Panc1 (cell line): ENCODE data around the gene IFNL3. TPM values are rescaled to one million over a fixed set of nuclear protein-coding genes. Genes with fewer than 3 reads are reported as not detected.

Experiments
- ATAC-seq: fragments of 200-7000 bp; cut with Tn5 transposase; 2 replicates; pipeline ENCODE4 v1.9.1; 2020; ENCODE audit warnings: mild to moderate bottlenecking, moderate library complexity
- BruUV-seq: library from RNA; stranded (reverse); fragments of 400-500 nt; replicated peaks from 2 replicates; lab custom pipeline; 2021; lab: Mats Ljungman, UMichigan
- CTCF ChIA-PET: fragments of 300-600 bp; sonication (Branson Sonifier 250); formaldehyde crosslinking; loops from one replicate; lab custom pipeline; 2022; ENCODE audit warnings: antibody characterized with exemption; lab: Charles Lee
- POLR2A ChIA-PET: fragments of 300-600 bp; sonication (Branson Sonifier 250); formaldehyde crosslinking; loops from one replicate; lab custom pipeline; 2022; ENCODE audit warnings: antibody characterized with exemption; lab: Charles Lee
- DNase-seq: peaks from one replicate; pipeline ENCODE4 v3.0.0-alpha.2; 2010; ENCODE audit warnings: low read depth, low spot score
- H3K27ac ChIP-seq: 2 replicates; pipeline ENCODE4 v1.5.1; 2011; ENCODE audit warnings: mild to moderate bottlenecking, low read length, inconsistent platforms
- H3K27me3 ChIP-seq: fragments of 200-500 bp; sonication (Bioruptor generic); 2 replicates; pipeline ENCODE4 v1.6.0; 2014; ENCODE audit warnings: low read length, inconsistent platforms; ENCODE audit not compliant: control insufficient read depth, insufficient read depth
- H3K36me3 ChIP-seq: fragments of 200-500 bp; sonication (Bioruptor generic); 2 replicates; pipeline ENCODE4 v1.5.1; 2014; ENCODE audit warnings: inconsistent platforms, mild to moderate bottlenecking, low read length, moderate library complexity; ENCODE audit not compliant: control insufficient read depth, insufficient read depth
- H3K4me1 ChIP-seq: 2 replicates; pipeline ENCODE4 v1.5.1; 2011; ENCODE audit warnings: inconsistent platforms, mild to moderate bottlenecking, low read length, moderate library complexity; ENCODE audit not compliant: control insufficient read depth, insufficient read depth
- H3K4me3 ChIP-seq, 2 experiments: 2 replicates each; pipeline ENCODE4 v1.5.1; 2011 to 2012; ENCODE audit warnings: low read depth in 2 of 2, low read length in 2 of 2, mild to moderate bottlenecking in 2 of 2, inconsistent platforms in 1 of 2, moderate library complexity in 1 of 2
- H3K9me3 ChIP-seq: fragments of 200-500 bp; sonication (Bioruptor generic); 2 replicates; pipeline ENCODE4 v1.5.1; 2014; ENCODE audit warnings: low read depth, mild to moderate bottlenecking, inconsistent platforms, low read length, moderate library complexity; ENCODE audit not compliant: control insufficient read depth, insufficient read depth
- POLR2AphosphoS5 ChIP-seq: IDR thresholded peaks from 2 replicates; pipeline ENCODE4 v1.6.1; 2012; ENCODE audit warnings: mild to moderate bottlenecking, low read depth, low read length, moderate library complexity
- SIN3A ChIP-seq: IDR thresholded peaks from 2 replicates; pipeline ENCODE4 v1.6.1; 2012; ENCODE audit warnings: low read depth, mild to moderate bottlenecking, low read length, moderate library complexity, borderline replicate concordance; ENCODE audit not compliant: insufficient read depth
- TCF7L2 ChIP-seq: IDR thresholded peaks from 2 replicates; pipeline ENCODE4 v1.6.1; 2011; ENCODE audit warnings: mild to moderate bottlenecking, low read depth, low read length, inconsistent platforms
- in situ Hi-C: cut with HindIII; loops from 2 replicates; pipeline ENCODE4 v1.10.0; 2016; ENCODE audit warnings: low sequenced_read_pairs, low pct_unique_long_range_greater_than_20kb
- intact Hi-C: fragments of 100-400 bp; cut with micrococcal nuclease; formaldehyde crosslinking; loops from one replicate; pipeline ENCODE4 v1.10.0; 2022; ENCODE audit not compliant: unreplicated experiment
- total RNA-seq: library from RNA; stranded (reverse); gene quantifications from one replicate; pipeline ENCODE4 v1.2.1, GENCODE V29; 2021; ENCODE audit not compliant: unreplicated experiment
- TF ChIP-seq, protein P1 (sequence below): fragments of 450-650 bp; IDR thresholded peaks from 2 replicates; pipeline ENCODE4 v1.5.1; 2017; ENCODE audit warnings: mild to moderate bottlenecking
- TF ChIP-seq, protein P2 (sequence below), 2 experiments: IDR thresholded peaks; 2 replicates each; pipeline ENCODE4 v1.6.1; 2011 to 2012; ENCODE audit warnings: low read depth in 2 of 2, control low read depth in 1 of 2, low read length in 1 of 2, mild to moderate bottlenecking in 1 of 2, moderate library complexity in 1 of 2; ENCODE audit not compliant: insufficient read depth in 1 of 2

IFNL3 gene
- total RNA-seq, 1 experiment from 2014 or later: not detected

DNA sequence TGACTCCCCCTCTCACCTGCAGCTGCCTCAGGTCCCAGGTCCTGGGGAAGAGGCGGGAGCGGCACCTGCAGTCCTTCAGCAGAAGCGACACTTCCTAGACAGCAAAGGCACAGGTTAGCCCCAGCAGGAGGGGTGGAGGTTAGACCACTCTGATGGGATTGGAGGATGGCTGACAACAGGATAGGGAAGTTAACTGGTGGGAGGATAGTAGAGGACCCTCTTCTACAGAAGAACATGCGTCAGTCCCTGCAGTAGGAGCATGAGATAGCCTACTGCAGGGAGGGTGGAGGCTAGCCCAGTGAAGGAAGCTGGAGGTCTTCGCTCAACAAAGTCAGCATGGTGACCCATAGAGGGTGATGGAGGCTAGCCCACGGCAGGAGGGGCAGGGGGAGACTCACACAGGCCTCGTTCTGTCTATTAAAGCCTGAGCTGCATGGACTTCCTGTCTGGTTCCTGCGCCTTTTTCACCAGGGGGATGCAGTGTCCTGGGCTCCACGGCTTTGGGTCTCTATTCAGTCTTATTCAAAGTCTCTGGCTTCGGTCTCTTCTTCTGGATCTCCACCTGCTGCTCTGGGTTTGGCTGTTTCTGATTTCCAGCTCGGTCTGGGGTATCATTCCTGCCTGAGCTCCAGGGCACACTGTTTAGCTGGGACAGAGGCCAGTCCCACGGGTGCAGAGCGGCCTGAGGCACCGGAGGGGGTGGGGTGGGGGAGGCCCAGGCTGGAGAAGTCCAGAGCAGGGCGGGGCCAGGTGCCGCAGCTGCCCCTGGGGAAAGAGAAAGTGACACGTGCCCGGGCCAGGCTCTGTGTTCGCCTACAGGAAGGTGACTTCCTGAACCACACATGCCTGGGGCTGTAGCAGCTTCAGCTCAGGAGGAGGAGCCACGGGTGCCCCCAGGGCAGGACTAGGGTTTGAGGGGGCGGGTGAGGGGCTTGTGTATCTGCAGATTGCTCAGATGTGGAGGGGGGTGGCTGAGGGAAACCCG lies 7.3 kb downstream of the IFNL3 start:
- Histone ChIP-seq H3K27ac (no peak overlapping the region), H3K9me3 (no peaks in the 10 kb centered on the region), H3K27me3 (no peaks in the 10 kb centered on the region), H3K4me1 (no peaks in the 10 kb centered on the region), H3K4me3 (peak overlapping the region in 1 of 2 experiments; percentile 23; a peak in 2 of 4 replicates), H3K36me3 (no peaks in the 10 kb centered on the region)
- intact Hi-C loops (no loop called here), in situ Hi-C loops (no loop called here)
- POLR2A ChIA-PET: interaction anchor here (0.5 to 0.9 kb wide), 4 partner anchors 24 to 284 kb away, joined by 3 to 10 read pairs (median 4); no protein-coding TSS in a partner anchor
- BruUV-seq: no TSS peak
- TF ChIP-seq POLR2AphosphoS5: no peak
- no peak for TF ChIP-seq TCF7L2
- TF ChIP-seq, protein P1, sequence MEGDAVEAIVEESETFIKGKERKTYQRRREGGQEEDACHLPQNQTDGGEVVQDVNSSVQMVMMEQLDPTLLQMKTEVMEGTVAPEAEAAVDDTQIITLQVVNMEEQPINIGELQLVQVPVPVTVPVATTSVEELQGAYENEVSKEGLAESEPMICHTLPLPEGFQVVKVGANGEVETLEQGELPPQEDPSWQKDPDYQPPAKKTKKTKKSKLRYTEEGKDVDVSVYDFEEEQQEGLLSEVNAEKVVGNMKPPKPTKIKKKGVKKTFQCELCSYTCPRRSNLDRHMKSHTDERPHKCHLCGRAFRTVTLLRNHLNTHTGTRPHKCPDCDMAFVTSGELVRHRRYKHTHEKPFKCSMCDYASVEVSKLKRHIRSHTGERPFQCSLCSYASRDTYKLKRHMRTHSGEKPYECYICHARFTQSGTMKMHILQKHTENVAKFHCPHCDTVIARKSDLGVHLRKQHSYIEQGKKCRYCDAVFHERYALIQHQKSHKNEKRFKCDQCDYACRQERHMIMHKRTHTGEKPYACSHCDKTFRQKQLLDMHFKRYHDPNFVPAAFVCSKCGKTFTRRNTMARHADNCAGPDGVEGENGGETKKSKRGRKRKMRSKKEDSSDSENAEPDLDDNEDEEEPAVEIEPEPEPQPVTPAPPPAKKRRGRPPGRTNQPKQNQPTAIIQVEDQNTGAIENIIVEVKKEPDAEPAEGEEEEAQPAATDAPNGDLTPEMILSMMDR: no peak
- TF ChIP-seq, protein P2, sequence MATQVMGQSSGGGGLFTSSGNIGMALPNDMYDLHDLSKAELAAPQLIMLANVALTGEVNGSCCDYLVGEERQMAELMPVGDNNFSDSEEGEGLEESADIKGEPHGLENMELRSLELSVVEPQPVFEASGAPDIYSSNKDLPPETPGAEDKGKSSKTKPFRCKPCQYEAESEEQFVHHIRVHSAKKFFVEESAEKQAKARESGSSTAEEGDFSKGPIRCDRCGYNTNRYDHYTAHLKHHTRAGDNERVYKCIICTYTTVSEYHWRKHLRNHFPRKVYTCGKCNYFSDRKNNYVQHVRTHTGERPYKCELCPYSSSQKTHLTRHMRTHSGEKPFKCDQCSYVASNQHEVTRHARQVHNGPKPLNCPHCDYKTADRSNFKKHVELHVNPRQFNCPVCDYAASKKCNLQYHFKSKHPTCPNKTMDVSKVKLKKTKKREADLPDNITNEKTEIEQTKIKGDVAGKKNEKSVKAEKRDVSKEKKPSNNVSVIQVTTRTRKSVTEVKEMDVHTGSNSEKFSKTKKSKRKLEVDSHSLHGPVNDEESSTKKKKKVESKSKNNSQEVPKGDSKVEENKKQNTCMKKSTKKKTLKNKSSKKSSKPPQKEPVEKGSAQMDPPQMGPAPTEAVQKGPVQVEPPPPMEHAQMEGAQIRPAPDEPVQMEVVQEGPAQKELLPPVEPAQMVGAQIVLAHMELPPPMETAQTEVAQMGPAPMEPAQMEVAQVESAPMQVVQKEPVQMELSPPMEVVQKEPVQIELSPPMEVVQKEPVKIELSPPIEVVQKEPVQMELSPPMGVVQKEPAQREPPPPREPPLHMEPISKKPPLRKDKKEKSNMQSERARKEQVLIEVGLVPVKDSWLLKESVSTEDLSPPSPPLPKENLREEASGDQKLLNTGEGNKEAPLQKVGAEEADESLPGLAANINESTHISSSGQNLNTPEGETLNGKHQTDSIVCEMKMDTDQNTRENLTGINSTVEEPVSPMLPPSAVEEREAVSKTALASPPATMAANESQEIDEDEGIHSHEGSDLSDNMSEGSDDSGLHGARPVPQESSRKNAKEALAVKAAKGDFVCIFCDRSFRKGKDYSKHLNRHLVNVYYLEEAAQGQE (IDR thresholded peaks at IDR 0.05; ENCODE audit: insufficient read depth in 1 of 2, low read depth in 2 of 2, low read length in 1 of 2): no peak
- TF ChIP-seq SIN3A: no peak
- CTCF ChIA-PET: interaction anchor here (0.5 to 0.8 kb wide), 7 partner anchors 14 to 1044 kb away, joined by 3 to 5 read pairs (median 4); partner anchors contain the start of gene IFNL1
- ATAC-seq (peak; percentile 73), DNase-seq (no peak)

DNA sequence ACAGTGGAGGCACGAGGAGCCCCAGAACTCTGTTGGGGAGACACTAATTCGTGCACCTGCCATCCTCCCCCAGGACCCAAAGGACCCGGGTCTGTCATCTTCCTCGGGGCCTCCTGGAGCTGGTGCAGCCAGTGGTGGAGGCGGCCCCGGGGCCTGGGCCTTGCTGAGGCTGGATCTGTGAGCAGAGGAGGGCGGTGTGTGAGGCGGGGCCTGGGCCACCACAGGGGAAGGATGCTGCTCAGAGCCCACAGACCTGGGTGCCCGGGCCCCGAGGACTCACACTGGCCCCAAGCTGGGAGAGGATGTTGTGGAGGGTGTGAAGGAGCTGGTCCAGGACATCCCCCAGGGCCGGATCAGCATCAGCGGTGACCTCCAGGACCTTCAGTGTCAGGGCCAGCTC lies 8.3 kb downstream of the IFNL3 start:
- BruUV-seq: no TSS peak
- ChIA-PET CTCF (interaction anchor here (0.6 to 0.7 kb wide), 6 partner anchors 26 to 238 kb away, joined by 3 to 9 read pairs (median 4); no protein-coding TSS in a partner anchor), POLR2A (interaction anchor here (0.6 to 0.7 kb wide), 5 partner anchors 24 to 404 kb away, joined by 3 to 10 read pairs (median 3); no protein-coding TSS in a partner anchor)
- no peak overlapping the region for H3K4me3 ChIP-seq
- no peak overlapping the region for H3K27ac ChIP-seq
- H3K9me3 ChIP-seq: no peaks in the 10 kb centered on the region
- no peak for DNase-seq
- intact Hi-C loops (no loop called here), in situ Hi-C loops (no loop called here)
- H3K36me3 ChIP-seq: no peaks in the 10 kb centered on the region
- peak; percentile 51 for ATAC-seq
- TF ChIP-seq, protein P2 (IDR thresholded peaks at IDR 0.05; ENCODE audit: insufficient read depth in 1 of 2, low read depth in 2 of 2, low read length in 1 of 2): no peak
- TF ChIP-seq TCF7L2 (no peak), SIN3A (no peak), POLR2AphosphoS5 (no peak)
- TF ChIP-seq, protein P1: no peak
- H3K4me1 ChIP-seq: no peaks in the 10 kb centered on the region
- no peaks in the 10 kb centered on the region for H3K27me3 ChIP-seq
